GM23248 (cell line): ENCODE data around the gene UQCRQ. TPM values are rescaled to one million over a fixed set of nuclear protein-coding genes. Genes with fewer than 3 reads are reported as not detected.
A peak's percentile ranks its signal among the peaks of the same experiment; 100 is the strongest.
"Not testable (repeated sequence)": the region's sequence is repeated elsewhere in the genome, so short reads cannot be mapped to it uniquely, and the experiment has no call there.

Source experiments
- DNase-seq: peaks from one replicate; pipeline ENCODE4 v3.0.0-alpha.2; 2015
- H2AFZ ChIP-seq: fragments of 200-600 bp; sonication (generic); 2 replicates; pipeline ENCODE4 v1.6.1; 2016; ENCODE audit warnings: antibody characterized with exemption
- H3F3A ChIP-seq: fragments of 200-600 bp; sonication (generic); 2 replicates; pipeline ENCODE4 v1.6.1; 2016; ENCODE audit warnings: mild to moderate bottlenecking, antibody characterized with exemption, mixed run types; ENCODE audit not compliant: insufficient read depth
- H3K27ac ChIP-seq: fragments of 200-600 bp; sonication (generic); 2 replicates; pipeline ENCODE4 v1.5.1; 2016; ENCODE audit warnings: mild to moderate bottlenecking
- H3K27me3 ChIP-seq: fragments of 200-600 bp; sonication (generic); replicated peaks from 2 replicates; pipeline ENCODE4 v1.6.1; 2016; ENCODE audit warnings: mild to moderate bottlenecking; ENCODE audit not compliant: insufficient read depth
- H3K36me3 ChIP-seq: fragments of 200-600 bp; sonication (generic); 2 replicates; pipeline ENCODE4 v1.6.1; 2016; ENCODE audit warnings: low read depth, mild to moderate bottlenecking
- H3K4me1 ChIP-seq: fragments of 200-600 bp; sonication (generic); 2 replicates; pipeline ENCODE4 v1.6.1; 2016; ENCODE audit warnings: mild to moderate bottlenecking; ENCODE audit not compliant: insufficient read depth
- H3K4me2 ChIP-seq: fragments of 200-600 bp; sonication (generic); one replicate; pipeline ENCODE4 v1.6.1; 2016; ENCODE audit warnings: mild to moderate bottlenecking; ENCODE audit not compliant: unreplicated experiment
- H3K4me3 ChIP-seq: fragments of 200-600 bp; sonication (generic); 2 replicates; pipeline ENCODE4 v1.5.1; 2016; ENCODE audit warnings: mild to moderate bottlenecking
- H3K79me2 ChIP-seq: fragments of 200-600 bp; sonication (generic); 2 replicates; pipeline ENCODE4 v1.6.1; 2016; ENCODE audit warnings: mild to moderate bottlenecking; ENCODE audit not compliant: insufficient read depth
- H3K9ac ChIP-seq: fragments of 200-600 bp; sonication (generic); 2 replicates; pipeline ENCODE4 v1.6.1; 2016; ENCODE audit warnings: mild to moderate bottlenecking
- H3K9me2 ChIP-seq: fragments of 200-600 bp; sonication (generic); 2 replicates; pipeline ENCODE4 v1.6.1; 2016; ENCODE audit warnings: mixed run types, mild to moderate bottlenecking, moderate library complexity; ENCODE audit not compliant: insufficient read depth
- H3K9me3 ChIP-seq: fragments of 200-600 bp; sonication (generic); one replicate; pipeline ENCODE4 v1.6.1; 2017; ENCODE audit warnings: low read depth
- H4K20me1 ChIP-seq: fragments of 200-600 bp; sonication (generic); 2 replicates; pipeline ENCODE4 v1.6.0; 2016; ENCODE audit not compliant: insufficient read depth
- EZH2 ChIP-seq: fragments of 200-600 bp; sonication (generic); IDR thresholded peaks from 2 replicates; pipeline ENCODE4 v1.6.1; 2018; ENCODE audit warnings: antibody characterized with exemption, mild to moderate bottlenecking; ENCODE audit not compliant: insufficient read depth, poor library complexity, severe bottlenecking
- EZH2phosphoT487 ChIP-seq: fragments of 200-600 bp; sonication (generic); IDR thresholded peaks from 2 replicates; pipeline ENCODE4 v1.6.1; 2018; ENCODE audit warnings: antibody characterized with exemption, moderate library complexity, mild to moderate bottlenecking, low read depth; ENCODE audit not compliant: insufficient read depth
- WGBS, 2 experiments: methylation state at CpG; one replicate each; pipeline ENCODE4 v1.1.6; 2015 to 2017; ENCODE audit warnings: low lambda C conversion rate in 2 of 2, low coverage in 1 of 2; ENCODE audit errors: missing lambda C conversion rate in 2 of 2; 5-methylcytosine and 5-hydroxymethylcytosine counted together
- in situ Hi-C: fragments of 300-500 bp; cut with MboI; formaldehyde crosslinking; loops from 2 replicates; pipeline ENCODE4 v1.15.0; 2020
- polyA plus RNA-seq: library from polyadenylated mRNA; unstranded; fragments of >200 nt; fragmentation: Nextera tagmentation; extraction: Ambion mirVana; gene quantifications from 2 replicates; pipeline ENCODE4 v1.2.1, GENCODE V29; 2016
- total RNA-seq: library from RNA; depleted of rRNA; stranded (reverse); fragments of >200 nt; shearing (Covaris generic); gene quantifications from 2 replicates; pipeline ENCODE4 v1.2.3, GENCODE V29; 2014

UQCRQ gene
- total and polyA plus RNA-seq, 2 experiments from 2014 or later: 138 to 1,006 TPM

DNA sequence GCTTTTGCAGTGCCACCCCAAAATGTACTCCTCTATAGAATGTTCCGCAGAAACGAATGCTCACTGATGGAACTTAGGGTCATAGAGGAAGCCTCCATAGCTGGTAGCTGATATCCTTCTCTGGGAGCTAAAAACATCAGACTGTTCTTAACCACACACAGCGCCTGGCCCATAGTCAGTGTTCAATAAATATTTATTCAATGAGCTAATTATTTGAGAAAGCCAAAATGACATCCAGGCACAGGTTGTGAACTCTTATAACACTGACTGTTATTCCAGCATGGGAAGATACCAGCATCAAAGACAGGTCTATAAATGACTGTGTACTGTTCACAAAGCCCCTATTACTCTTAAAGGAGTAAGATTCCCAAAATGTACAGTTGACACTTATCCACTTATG is 13.1 kb upstream of the UQCRQ start:
- H3F3A ChIP-seq: no peaks in the 10 kb centered on the region
- no peaks in the 10 kb centered on the region for H3K79me2 ChIP-seq
- no peaks in the 10 kb centered on the region for H3K27me3 ChIP-seq
- TF ChIP-seq EZH2 (no peak), EZH2phosphoT487 (no peak)
- no peak overlapping the region for H2AFZ ChIP-seq
- no peak overlapping the region for H3K27ac ChIP-seq
- no peaks in the 10 kb centered on the region for H4K20me1 ChIP-seq
- WGBS, 2 experiments: 86 to 92% methylated on average over 3 of the region's 3 CpGs
- in situ Hi-C loops: no loop called here
- no peaks in the 10 kb centered on the region for H3K9me3 ChIP-seq
- H3K4me1 ChIP-seq: 0 out of 2 replicates have a peak, but pooled peaks cover 4% of the 10 kb centered on the region
- no peaks in the 10 kb centered on the region for H3K36me3 ChIP-seq
- no peak overlapping the region for H3K9ac ChIP-seq
- no peak overlapping the region for H3K4me2 ChIP-seq
- DNase-seq: no peak
- no peaks in the 10 kb centered on the region for H3K9me2 ChIP-seq
- no peak overlapping the region for H3K4me3 ChIP-seq

GRCh38 chr5:132853790-132854189 is 12.7 kb upstream of the UQCRQ start:
- Histone ChIP-seq H3K9me2 (no peaks in the 10 kb centered on the region), H4K20me1 (no peaks in the 10 kb centered on the region), H3K36me3 (no peaks in the 10 kb centered on the region), H3K27me3 (no peaks in the 10 kb centered on the region), H3K4me2 (no peak overlapping the region), H3K79me2 (no peaks in the 10 kb centered on the region), H3K9me3 (no peaks in the 10 kb centered on the region), H3K4me1 (0 out of 2 replicates have a peak, but pooled peaks cover 4% of the 10 kb centered on the region), H3F3A (no peaks in the 10 kb centered on the region), H3K27ac (no peak overlapping the region), H2AFZ (no peak overlapping the region), H3K4me3 (no peak overlapping the region), H3K9ac (no peak overlapping the region)
- DNase-seq: no peak
- in situ Hi-C loops: no loop called here
- WGBS, 2 experiments: 38 to 46% methylated on average over 1 of the region's 1 CpG
- TF ChIP-seq EZH2 (no peak), EZH2phosphoT487 (no peak)

DNA sequence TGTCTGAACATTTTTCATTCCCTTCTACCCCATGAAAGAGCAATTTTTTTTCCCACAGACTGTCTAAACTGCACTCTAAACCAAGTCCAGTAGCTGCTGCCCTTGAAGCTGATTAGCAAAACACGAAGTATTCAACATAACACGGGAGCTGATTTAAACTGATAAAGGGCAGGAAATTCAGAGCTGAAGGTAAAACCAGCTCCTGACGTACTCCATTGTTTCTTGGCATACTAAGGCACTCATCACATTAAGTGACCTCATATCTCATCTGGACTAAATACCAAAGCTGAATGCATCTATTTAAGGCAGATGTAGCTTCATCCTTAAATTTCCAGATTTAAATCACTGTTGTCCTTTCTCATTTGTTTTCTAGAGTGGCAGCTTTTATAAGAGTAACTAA is 12.1 kb upstream of the UQCRQ start:
- Histone ChIP-seq H3K36me3 (no peaks in the 10 kb centered on the region), H3K4me1 (0 out of 2 replicates have a peak, but pooled peaks cover 4% of the 10 kb centered on the region), H3K27ac (no peak overlapping the region), H4K20me1 (no peaks in the 10 kb centered on the region), H3K27me3 (no peaks in the 10 kb centered on the region), H3F3A (no peaks in the 10 kb centered on the region), H3K4me2 (no peak overlapping the region), H3K4me3 (no peak overlapping the region), H2AFZ (no peak overlapping the region), H3K9me2 (no peaks in the 10 kb centered on the region), H3K9ac (no peak overlapping the region), H3K9me3 (no peaks in the 10 kb centered on the region), H3K79me2 (no peaks in the 10 kb centered on the region)
- peak; percentile 28 for DNase-seq
- 19 to 22% methylated on average over 3 of the region's 3 CpGs for WGBS, 2 experiments
- in situ Hi-C loops: no loop called here
- TF ChIP-seq EZH2phosphoT487 (no peak), EZH2 (no peak)

- H3K9me2 ChIP-seq, H3K36me3 ChIP-seq, H3K4me1 ChIP-seq, H3K4me2 ChIP-seq, H3K9ac ChIP-seq, H3K27me3 ChIP-seq, H2AFZ ChIP-seq, in situ Hi-C loops, H3K79me2 ChIP-seq, DNase-seq, H3K4me3 ChIP-seq, H3F3A ChIP-seq, H4K20me1 ChIP-seq, H3K9me3 ChIP-seq, H3K27ac ChIP-seq: not testable (repeated sequence)
- 85 to 92% methylated on average over 5 of the region's 5 CpGs for WGBS, 2 experiments
Measured at GRCh38 chr5:132854992-132855391, 11.4 kb upstream of the UQCRQ start.

GRCh38 chr5:132856011-132856410 is 10.4 kb upstream of the UQCRQ start:
- no peaks in the 10 kb centered on the region for H3K9me3 ChIP-seq
- 0 out of 2 replicates have a peak, but pooled peaks cover 4% of the 10 kb centered on the region for H3K4me1 ChIP-seq
- no peak for DNase-seq
- no peak overlapping the region for H3K4me3 ChIP-seq
- H2AFZ ChIP-seq: no peak overlapping the region
- H3K9ac ChIP-seq: no peak overlapping the region
- H3K79me2 ChIP-seq: no peaks in the 10 kb centered on the region
- no peaks in the 10 kb centered on the region for H3F3A ChIP-seq
- no peak overlapping the region for H3K4me2 ChIP-seq
- H3K27ac ChIP-seq: no peak overlapping the region
- in situ Hi-C loops: no loop called here
- 51 to 60% methylated on average over 3 of the region's 3 CpGs for WGBS, 2 experiments
- TF ChIP-seq EZH2 (no peak), EZH2phosphoT487 (no peak)
- H3K27me3 ChIP-seq: no peaks in the 10 kb centered on the region
- H4K20me1 ChIP-seq: no peaks in the 10 kb centered on the region
- no peaks in the 10 kb centered on the region for H3K9me2 ChIP-seq
- H3K36me3 ChIP-seq: no peaks in the 10 kb centered on the region
